GM12878 (cell line): Measurements from ENCODE around the gene RCOR1. TPM values are rescaled to one million over a fixed set of nuclear protein-coding genes. Genes with fewer than 3 reads are reported as not detected.

Experiments
- ATAC-seq: fragments of 200-7000 bp; cut with Tn5 transposase; 3 replicates; pipeline ENCODE4 v1.9.1; 2020; ENCODE audit warnings: mild to moderate bottlenecking, moderate library complexity
- BruUV-seq: library from RNA; stranded (reverse); fragments of 400-500 nt; replicated peaks from 2 replicates; lab custom pipeline; 2021; lab: Mats Ljungman, UMichigan
- CTCF ChIA-PET: fragments of 300-600 bp; sonication (Branson Sonifier 250); formaldehyde crosslinking; extraction: SDS; loops from one replicate; lab custom pipeline; 2021; ENCODE audit warnings: inconsistent platforms; lab: Yijun Ruan, JAX
- POLR2A ChIA-PET: fragments of 350-600 bp; formaldehyde crosslinking; extraction: SDS; loops from one replicate; lab custom pipeline; 2021; ENCODE audit warnings: inconsistent platforms; lab: Charles Lee
- RAD21 ChIA-PET: fragments of 300-600 bp; sonication (Branson Sonifier 250); formaldehyde crosslinking; loops from one replicate; lab custom pipeline; 2023; ENCODE audit warnings: antibody characterized with exemption; ENCODE audit not compliant: unreplicated experiment; lab: Charles Lee
- SMC1A ChIA-PET: fragments of 300-600 bp; sonication (Branson Sonifier 250); formaldehyde crosslinking; loops from one replicate; lab custom pipeline; 2023; ENCODE audit not compliant: unreplicated experiment, uncharacterized antibody; lab: Charles Lee
- DNase-seq: peaks from one replicate; pipeline ENCODE4 v3.0.0-alpha.2; 2011; ENCODE audit warnings: low read depth, low spot score
- FAIRE-seq: peaks from 3 replicates; lab custom pipeline; 2011; peaks lifted over from hg19 to GRCh38; lab: Jason Lieb, UNC
- H2AFZ ChIP-seq: 2 replicates; pipeline ENCODE4 v1.6.0; 2011; ENCODE audit warnings: low read depth, low read length, control low read depth; ENCODE audit not compliant: control insufficient read depth
- H3K27ac ChIP-seq: 2 replicates; pipeline ENCODE4 v1.5.1; 2011; ENCODE audit warnings: control low read depth; ENCODE audit not compliant: control insufficient read depth, insufficient read depth
- H3K27me3 ChIP-seq, 2 experiments: replicated peaks in 1 of 2; 2 replicates each; pipeline versions ENCODE4 v1.6.0 to v1.6.1; 2011; ENCODE audit warnings: low read length in 1 of 2; ENCODE audit not compliant: control insufficient read depth in 2 of 2, insufficient read depth in 2 of 2
- H3K36me3 ChIP-seq, 2 experiments: 2 replicates each; pipeline ENCODE4 v1.5.1; 2011; ENCODE audit warnings: low read length in 1 of 2; ENCODE audit not compliant: control insufficient read depth in 2 of 2, insufficient read depth in 2 of 2
- H3K4me1 ChIP-seq: 2 replicates; pipeline ENCODE4 v1.6.1; 2011; ENCODE audit warnings: mild to moderate bottlenecking, low read length, moderate library complexity, mixed read lengths; ENCODE audit not compliant: control insufficient read depth, insufficient read depth
- H3K4me2 ChIP-seq: 2 replicates; pipeline ENCODE4 v1.6.0; 2011; ENCODE audit warnings: control low read depth; ENCODE audit not compliant: control insufficient read depth, insufficient read depth
- H3K4me3 ChIP-seq: fragments of 200-600 bp; sonication (generic); 2 replicates; pipeline ENCODE4 v1.5.1; 2016
- H3K79me2 ChIP-seq: 2 replicates; pipeline ENCODE4 v1.6.0; 2011; ENCODE audit warnings: low read length; ENCODE audit not compliant: control insufficient read depth, insufficient read depth
- H3K9ac ChIP-seq: 2 replicates; pipeline ENCODE4 v1.8.0; 2011; ENCODE audit warnings: low read length, control low read depth, mixed read lengths; ENCODE audit not compliant: control insufficient read depth, insufficient read depth
- H3K9me3 ChIP-seq: replicated peaks from 3 replicates; pipeline ENCODE4 v1.5.1; 2011; ENCODE audit warnings: mild to moderate bottlenecking, low read length; ENCODE audit not compliant: control insufficient read depth, insufficient read depth
- H4K20me1 ChIP-seq: 2 replicates; pipeline ENCODE4 v1.6.0; 2011; ENCODE audit not compliant: control insufficient read depth, insufficient read depth
- CHD4 ChIP-seq: fragments of 200-600 bp; sonication (generic); IDR thresholded peaks from 2 replicates; pipeline ENCODE4 v1.6.1; 2016; ENCODE audit warnings: mild to moderate bottlenecking
- E2F4 ChIP-seq: IDR thresholded peaks from 2 replicates; pipeline ENCODE4 v1.6.1; 2012; ENCODE audit warnings: low read depth, low read length, improper control_type of control experiment
- FOS ChIP-seq: IDR thresholded peaks from 3 replicates; pipeline ENCODE4 v1.6.1; 2011; ENCODE audit warnings: borderline replicate concordance; ENCODE audit not compliant: insufficient read length; ENCODE audit errors: extremely low read depth
- GATAD2B ChIP-seq: fragments of 450-650 bp; conservative IDR thresholded peaks from 2 replicates; pipeline ENCODE4 v1.6.1; 2017; ENCODE audit warnings: low read depth, mild to moderate bottlenecking, moderate library complexity
- HCFC1 ChIP-seq: fragments of 150-350 bp; IDR thresholded peaks from 2 replicates; pipeline ENCODE4 v1.6.1; 2014; ENCODE audit warnings: low read length
- KDM1A ChIP-seq: fragments of 200-600 bp; sonication (generic); IDR thresholded peaks from 2 replicates; pipeline ENCODE4 v1.6.1; 2016; ENCODE audit warnings: borderline replicate concordance
- MEF2A ChIP-seq: IDR thresholded peaks from 2 replicates; pipeline ENCODE4 v1.6.1; 2011; ENCODE audit warnings: low read depth, mild to moderate bottlenecking, low read length, moderate library complexity; ENCODE audit not compliant: insufficient read depth
- MTA2 ChIP-seq: fragments of 450-650 bp; IDR thresholded peaks from 2 replicates; pipeline ENCODE4 v1.6.1; 2016; ENCODE audit warnings: low read depth, mild to moderate bottlenecking, moderate library complexity
- NFIC ChIP-seq: IDR thresholded peaks from 2 replicates; pipeline ENCODE4 v1.6.1; 2012; ENCODE audit warnings: low read depth, mild to moderate bottlenecking, inconsistent platforms, low read length, moderate library complexity
- PAX5 ChIP-seq: IDR thresholded peaks from 2 replicates; pipeline ENCODE4 v1.6.1; 2011; ENCODE audit warnings: low read depth, low read length, borderline replicate concordance
- PML ChIP-seq: IDR thresholded peaks from 2 replicates; pipeline ENCODE4 v1.6.1; 2012; ENCODE audit warnings: low read length, inconsistent platforms
- PRDM15 ChIP-seq: fragments of 450-650 bp; formaldehyde crosslinking; IDR thresholded peaks from 2 replicates; pipeline ENCODE4 v1.4.0; 2020; ENCODE audit warnings: mild to moderate bottlenecking, moderate library complexity
- SMARCA5 ChIP-seq: fragments of 450-650 bp; IDR thresholded peaks from 2 replicates; pipeline ENCODE4 v1.6.1; 2017; ENCODE audit warnings: mild to moderate bottlenecking
- SMC3 ChIP-seq: IDR thresholded peaks from 2 replicates; pipeline ENCODE4 v1.6.1; 2011; ENCODE audit warnings: low read length, improper control_type of control experiment, borderline replicate concordance
- SPI1 ChIP-seq: IDR thresholded peaks from 2 replicates; pipeline ENCODE4 v1.6.1; 2011; ENCODE audit warnings: low read depth, mild to moderate bottlenecking, low read length, moderate library complexity, borderline replicate concordance; ENCODE audit not compliant: insufficient read depth
- STAT3 ChIP-seq: IDR thresholded peaks from 2 replicates; pipeline ENCODE4 v1.6.1; 2011; ENCODE audit warnings: low read depth, low read length, improper control_type of control experiment
- ZBTB11 ChIP-seq: fragments of 450-650 bp; formaldehyde crosslinking; IDR thresholded peaks from 2 replicates; pipeline ENCODE4 v1.5.0; 2022; ENCODE audit warnings: mild to moderate bottlenecking, missing genetic modification characterization
- ZNF217 ChIP-seq: fragments of 450-650 bp; IDR thresholded peaks from 2 replicates; pipeline ENCODE4 v1.6.1; 2017; ENCODE audit warnings: antibody characterized with exemption, mild to moderate bottlenecking
- ZNF274 ChIP-seq: IDR thresholded peaks from one replicate; pipeline ENCODE4 v1.8.0; 2011; ENCODE audit not compliant: insufficient read length, insufficient read depth
- WGBS: methylation state at CpG from one replicate; pipeline ENCODE4 v1.1.6; 2016; ENCODE audit warnings: low lambda C conversion rate; ENCODE audit not compliant: insufficient replicate concordance, insufficient coverage; ENCODE audit errors: missing lambda C conversion rate; 5-methylcytosine and 5-hydroxymethylcytosine counted together
- in situ Hi-C: fragments of 300-500 bp; cut with MboI; formaldehyde crosslinking; loops from 9 replicates; pipeline ENCODE4 v1.14.3; 2018; ENCODE audit warnings: mixed read lengths
- intact Hi-C: fragments of 100-400 bp; cut with micrococcal nuclease; formaldehyde crosslinking; loops from one replicate; pipeline ENCODE4 v1.14.2; 2022; ENCODE audit not compliant: unreplicated experiment
- polyA plus RNA-seq, 11 experiments: library from polyadenylated mRNA; depleted of rRNA in 4 of 11; unstranded in 6 of 11; stranded (reverse) in 5 of 11; fragments of >200 nt; fragmentation: Nextera tagmentation in 4 of 11; fragmentation: Illumina TruSeq in 1 of 11; extraction: Ambion mirVana in 4 of 11; extraction: Trizol in 1 of 11; gene quantifications; 1 replicate in 1 of 11; 2 replicates in 10 of 11; pipeline versions ENCODE4 v1.2.1 to v1.2.3, GENCODE V29; 2011 to 2016; ENCODE audit warnings: inconsistent platforms in 2 of 11, missing spikeins in 2 of 11, low read depth in 1 of 11
- total RNA-seq, 4 experiments: library from RNA; depleted of rRNA in 3 of 4; stranded (reverse); fragments of >200 nt in 3 of 4; fragmentation: Illumina TruSeq in 1 of 4; extraction: Trizol in 1 of 4; gene quantifications; 2 replicates each; pipeline versions ENCODE4 v1.2.1 to v1.2.3, GENCODE V29; 2013 to 2021

Gene RCOR1
- total and polyA plus RNA-seq, 10 of the 15 experiments (the other 5 are each of a cell fraction or from before 2014, with no cell fraction given): 1.6 to 12.2 (median 4.4) TPM

GRCh38 chr14:102750376-102750775 lies 157.9 kb downstream of the RCOR1 start:
- Histone ChIP-seq H3K79me2 (no peaks in the 10 kb centered on the region), H3K9ac (no peak overlapping the region), H3K4me3 (no peak overlapping the region), H2AFZ (no peak overlapping the region), H4K20me1 (no peaks in the 10 kb centered on the region), H3K9me3 (no peaks in the 10 kb centered on the region), H3K27ac (no peak overlapping the region), H3K4me2 (no peak overlapping the region), H3K27me3 (no peaks in the 10 kb centered on the region), H3K4me1 (peaks cover 25% of the 10 kb centered on the region), H3K36me3 (no peaks in the 10 kb centered on the region; a peak in 2 of 4 replicates)
- WGBS: 93% methylated on average over 14 of the region's 14 CpGs
- no peak for ATAC-seq
- ChIA-PET POLR2A (interaction anchor here (1.1 kb wide), 1 partner anchor 35 kb away, joined by 3 read pairs; no protein-coding TSS in a partner anchor), CTCF (interaction anchor here (0.8 kb wide), 1 partner anchor 41 kb away, joined by 3 read pairs; no protein-coding TSS in a partner anchor), RAD21 (no interaction called here), SMC1A (interaction anchor here (0.5 kb wide), 1 partner anchor 10 kb away, joined by 3 read pairs; no protein-coding TSS in a partner anchor)
- no peak for DNase-seq
- BruUV-seq: no TSS peak
- no peak for FAIRE-seq
- in situ Hi-C loops: no loop called here
- intact Hi-C loops: no loop called here
- no peak for TF ChIP-seq KDM1A
- TF ChIP-seq CHD4: no peak
- no peak for TF ChIP-seq ZNF217
- no peak for TF ChIP-seq ZNF274
- no peak for TF ChIP-seq FOS
- no peak for TF ChIP-seq SMC3
- no peak for TF ChIP-seq PML
- no peak for TF ChIP-seq NFIC
- no peak for TF ChIP-seq PAX5
- TF ChIP-seq STAT3: no peak
- TF ChIP-seq SPI1: no peak
- no peak for TF ChIP-seq HCFC1
- TF ChIP-seq ZBTB11 (CRISPR knock-in tag): no peak
- no peak for TF ChIP-seq MTA2
- TF ChIP-seq E2F4: no peak
- TF ChIP-seq SMARCA5: no peak
- no peak for TF ChIP-seq GATAD2B
- TF ChIP-seq MEF2A: no peak
- TF ChIP-seq PRDM15 (CRISPR knock-in tag): no peak
